ENCODE results near the gene CMTM2. TPM values are rescaled to one million over a fixed set of nuclear protein-coding genes. Genes with fewer than 3 reads are reported as not detected.

CMTM2 gene
- total and polyA plus RNA-seq, 2 experiments from 2014 or later: 0.60 TPM; not detected in 1

- H3K4me3 ChIP-seq: no peak overlapping the region
- H3K79me2 ChIP-seq: no peaks in the 10 kb centered on the region
- H3K36me3 ChIP-seq (replicated peaks; ENCODE audit: insufficient read depth, low read depth): no peaks in the 10 kb centered on the region
- no peak overlapping the region for H3K27ac ChIP-seq
- no peak overlapping the region for H3K4me2 ChIP-seq
- no peak for DNase-seq (ENCODE audit: low spot score)
- no peaks in the 10 kb centered on the region for H4K20me1 ChIP-seq (ENCODE audit: insufficient read depth, poor library complexity, severe bottlenecking)
- no peaks in the 10 kb centered on the region for H3K9me3 ChIP-seq (ENCODE audit: low read depth)
- TF ChIP-seq EZH2 (IDR thresholded peaks at IDR 0.05; ENCODE audit: borderline replicate concordance) (no peak), CTCF (IDR thresholded peaks at IDR 0.05; ENCODE audit: poor library complexity) (no peak), EZH2phosphoT487 (IDR thresholded peaks at IDR 0.05; ENCODE audit: low read depth, severe bottlenecking, unreplicated experiment) (no peak)
- H2AFZ ChIP-seq: no peak overlapping the region
- H3K4me1 ChIP-seq (ENCODE audit: insufficient read depth): no peaks in the 10 kb centered on the region
- 75% methylated on average over 18 of the region's 18 CpGs for WGBS (ENCODE audit: low lambda C conversion rate, missing lambda C conversion rate)
- H3K27me3 ChIP-seq: no peaks in the 10 kb centered on the region
- H3K9me2 ChIP-seq (replicated peaks; ENCODE audit: insufficient read depth): no peaks in the 10 kb centered on the region
Measured at GRCh38 chr16:66541388-66542355, 37.6 kb upstream of the CMTM2 start.

- Histone ChIP-seq H3K9me3 (ENCODE audit: low read depth) (no peaks in the 10 kb centered on the region), H3K4me3 (no peak overlapping the region), H3K79me2 (no peaks in the 10 kb centered on the region), H3K27ac (no peak overlapping the region), H3K4me2 (no peak overlapping the region), H3K4me1 (ENCODE audit: insufficient read depth) (no peaks in the 10 kb centered on the region), H2AFZ (no peak overlapping the region), H3K9me2 (replicated peaks; ENCODE audit: insufficient read depth) (no peaks in the 10 kb centered on the region), H4K20me1 (ENCODE audit: insufficient read depth, poor library complexity, severe bottlenecking) (no peaks in the 10 kb centered on the region), H3K36me3 (replicated peaks; ENCODE audit: insufficient read depth, low read depth) (no peaks in the 10 kb centered on the region), H3K27me3 (no peaks in the 10 kb centered on the region)
- 81% methylated on average over 3 of the region's 3 CpGs for WGBS (ENCODE audit: low lambda C conversion rate, missing lambda C conversion rate)
- no peak for DNase-seq (ENCODE audit: low spot score)
- TF ChIP-seq EZH2phosphoT487 (IDR thresholded peaks at IDR 0.05; ENCODE audit: low read depth, severe bottlenecking, unreplicated experiment): no peak
Measured at GRCh38 chr16:66542396-66542795, 36.9 kb upstream of the CMTM2 start.

GRCh38 chr16:66543541-66543940 is 35.7 kb upstream of the CMTM2 start:
- Histone ChIP-seq H3K9me3 (ENCODE audit: low read depth) (no peaks in the 10 kb centered on the region), H3K4me3 (no peak overlapping the region), H3K27ac (no peak overlapping the region), H2AFZ (no peak overlapping the region), H4K20me1 (ENCODE audit: insufficient read depth, poor library complexity, severe bottlenecking) (no peaks in the 10 kb centered on the region), H3K79me2 (no peaks in the 10 kb centered on the region), H3K4me1 (ENCODE audit: insufficient read depth) (no peaks in the 10 kb centered on the region), H3K9me2 (replicated peaks; ENCODE audit: insufficient read depth) (no peaks in the 10 kb centered on the region), H3K27me3 (no peaks in the 10 kb centered on the region), H3K4me2 (no peak overlapping the region), H3K36me3 (replicated peaks; ENCODE audit: insufficient read depth, low read depth) (no peaks in the 10 kb centered on the region)
- DNase-seq (ENCODE audit: low spot score): no peak
- WGBS (ENCODE audit: low lambda C conversion rate, missing lambda C conversion rate): 88% methylated on average over 6 of the region's 6 CpGs
- TF ChIP-seq CTCF (IDR thresholded peaks at IDR 0.05; ENCODE audit: poor library complexity) (no peak), EZH2 (IDR thresholded peaks at IDR 0.05; ENCODE audit: borderline replicate concordance) (no peak), EZH2phosphoT487 (IDR thresholded peaks at IDR 0.05; ENCODE audit: low read depth, severe bottlenecking, unreplicated experiment) (no peak)

GRCh38 chr16:66544016-66544757 is 35.1 kb upstream of the CMTM2 start:
- no peak overlapping the region for H3K27ac ChIP-seq
- TF ChIP-seq CTCF (IDR thresholded peaks at IDR 0.05; ENCODE audit: poor library complexity) (no peak), EZH2 (IDR thresholded peaks at IDR 0.05; ENCODE audit: borderline replicate concordance) (no peak), EZH2phosphoT487 (IDR thresholded peaks at IDR 0.05; ENCODE audit: low read depth, severe bottlenecking, unreplicated experiment) (no peak)
- H3K4me2 ChIP-seq: no peak overlapping the region
- peaks cover 3% of the 10 kb centered on the region for H3K79me2 ChIP-seq
- no peaks in the 10 kb centered on the region for H3K9me3 ChIP-seq (ENCODE audit: low read depth)
- H3K36me3 ChIP-seq (replicated peaks; ENCODE audit: insufficient read depth, low read depth): no peaks in the 10 kb centered on the region
- DNase-seq (ENCODE audit: low spot score): no peak
- H2AFZ ChIP-seq: no peak overlapping the region
- H3K4me3 ChIP-seq: no peak overlapping the region
- H3K27me3 ChIP-seq: no peaks in the 10 kb centered on the region
- H3K4me1 ChIP-seq (ENCODE audit: insufficient read depth): peaks cover 4% of the 10 kb centered on the region
- H3K9me2 ChIP-seq (replicated peaks; ENCODE audit: insufficient read depth): no peaks in the 10 kb centered on the region
- H4K20me1 ChIP-seq (ENCODE audit: insufficient read depth, poor library complexity, severe bottlenecking): no peaks in the 10 kb centered on the region
- 87% methylated on average over 7 of the region's 7 CpGs for WGBS (ENCODE audit: low lambda C conversion rate, missing lambda C conversion rate)

Measured in hepatocyte (in vitro differentiated cells).